SH-SY5Y (cell line): ENCODE data around the gene TACC3.

ENCODE experiments used
- GATA2 ChIP-seq: IDR thresholded peaks from 2 replicates; pipeline ENCODE4 v1.6.1; 2011; ENCODE audit warnings: mild to moderate bottlenecking, low read depth, low read length
- GATA3 ChIP-seq: IDR thresholded peaks from 2 replicates; pipeline ENCODE4 v1.6.1; 2011; ENCODE audit warnings: low read depth, mild to moderate bottlenecking, low read length, moderate library complexity

DNA sequence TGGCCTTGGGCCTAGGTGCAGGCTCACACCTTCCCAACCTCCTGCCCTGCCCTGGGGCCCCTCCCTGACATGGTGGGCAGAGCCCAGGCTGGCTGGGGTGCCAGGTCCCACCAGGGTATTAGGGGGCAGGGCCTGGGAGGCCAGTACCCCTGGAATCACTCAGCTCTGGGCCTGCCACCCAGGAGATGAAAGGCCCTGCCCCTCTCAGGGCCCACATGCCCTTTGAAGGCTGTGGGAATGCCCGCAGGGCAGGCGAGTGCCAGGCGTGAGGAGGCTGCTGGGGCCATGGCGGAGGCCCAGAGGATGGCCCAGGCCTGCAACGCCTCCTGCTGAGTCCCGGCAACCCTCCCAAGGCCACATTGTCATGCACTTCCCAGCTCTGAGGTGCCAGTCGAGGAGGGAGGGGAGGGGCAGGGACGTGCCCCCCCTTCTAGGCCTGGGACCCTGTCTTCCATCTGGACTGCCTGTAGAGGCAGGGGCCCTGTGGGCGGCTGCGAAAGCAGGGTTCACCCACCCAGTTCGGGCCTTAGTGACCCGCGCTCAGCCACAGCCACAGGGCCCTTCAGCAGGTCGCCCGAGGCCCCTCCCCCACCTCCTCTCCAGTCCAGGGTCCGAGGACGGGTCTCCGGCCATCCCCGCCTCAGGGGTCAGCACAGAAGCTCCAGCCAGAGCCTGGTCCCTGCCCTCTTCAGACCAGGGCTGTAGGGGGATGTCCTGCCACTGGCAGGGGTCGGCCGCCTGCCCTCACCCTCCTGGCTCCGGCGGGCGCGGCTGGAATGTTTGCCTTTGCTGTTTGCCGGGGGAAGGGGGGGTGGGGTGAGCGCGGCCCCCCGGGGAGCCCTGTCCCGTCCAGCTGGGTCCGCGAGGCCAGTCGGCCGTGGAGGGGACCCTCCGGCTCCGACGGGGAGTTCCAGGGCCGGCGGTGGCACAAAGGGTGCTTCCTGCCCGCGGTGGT is 45.1 kb downstream of the TACC3 start:
- TF ChIP-seq GATA2 = no peak
- no peak for TF ChIP-seq GATA3
